ENCODE results near the gene ZNF101. TPM values are rescaled to one million over a fixed set of nuclear protein-coding genes. Genes with fewer than 3 reads are reported as not detected.

Gene ZNF101
- total and polyA plus RNA-seq, 2 of the 4 experiments (the other 2 are of a cell fraction): 2.8 to 7.3 TPM

GRCh38 chr19:19721896-19722295 is 53.3 kb downstream of the ZNF101 start:
- in situ Hi-C loops (cut with MboI; ENCODE audit: low sequenced_read_pairs) (no loop called here), intact Hi-C loops (cut with micrococcal nuclease) (no loop called here), dilution Hi-C loops (cut with HindIII; ENCODE audit: low sequenced_read_pairs, unreplicated experiment) (no loop called here)
- Histone ChIP-seq H3K27me3 (ENCODE audit: control insufficient read depth, insufficient read depth, low read length) (no peaks in the 10 kb centered on the region), H2BK20ac (ENCODE audit: low read depth, low read length) (no peak overlapping the region), H3K4me2 (ENCODE audit: low read depth, low read length) (no peak overlapping the region), H2BK15ac (ENCODE audit: low read depth, low read length) (no peak overlapping the region), H3K56ac (ENCODE audit: extremely low read depth, insufficient read depth, low read length) (no peak overlapping the region), H2AK9ac (replicated peaks; ENCODE audit: low read depth, low read length, poor library complexity) (no peak overlapping the region), H2AFZ (replicated peaks; ENCODE audit: low read length, poor library complexity) (no peak overlapping the region), H3K36me3 (ENCODE audit: control insufficient read depth, insufficient read depth, low read length) (peaks cover 7% of the 10 kb centered on the region; the same call in 1 of the 2 replicates), H4K8ac (ENCODE audit: low read depth in 2 of 2, low read length in 2 of 2) (no peak overlapping the region), H3K18ac (ENCODE audit: low read depth, low read length) (no peak overlapping the region), H2BK120ac (ENCODE audit: low read depth, low read length) (no peak overlapping the region), H2AK5ac (ENCODE audit: low read depth, low read length) (no peak overlapping the region), H3K79me1 (ENCODE audit: low read depth in 1 of 2, low read length in 2 of 2) (peaks cover 1 to 7% of the 10 kb centered on the region in 2 experiments; a peak in 3 of 4 replicates), H4K91ac (ENCODE audit: insufficient read depth, low read depth, low read length) (no peak overlapping the region), H3K4ac (ENCODE audit: low read depth, low read length) (no peak overlapping the region), H3K27ac (ENCODE audit: insufficient read depth, low read length) (no peak overlapping the region), H3K14ac (replicated peaks; ENCODE audit: low read depth, low read length) (no peak overlapping the region), H3K4me1 (ENCODE audit: control insufficient read depth, insufficient read depth, low read length) (no peaks in the 10 kb centered on the region), H3K4me3 (ENCODE audit: insufficient read depth, low read depth, low read length) (no peak overlapping the region), H3K23ac (ENCODE audit: low read depth, low read length) (no peak overlapping the region), H4K5ac (ENCODE audit: low read depth, low read length) (no peak overlapping the region), H3K9me1 (ENCODE audit: insufficient read depth, low read length) (no peaks in the 10 kb centered on the region), H2BK5ac (ENCODE audit: low read depth, low read length, poor library complexity, severe bottlenecking) (no peak overlapping the region), H3K9me3 (ENCODE audit: control insufficient read depth, insufficient read depth, low read length) (peaks cover 44% of the 10 kb centered on the region), H3K9ac (ENCODE audit: low read depth, low read length) (no peak overlapping the region), H4K20me1 (ENCODE audit: insufficient read depth, low read length) (no peaks in the 10 kb centered on the region)
- TF ChIP-seq CHD1 (IDR thresholded peaks at IDR 0.05; ENCODE audit: low read depth, low read length) (no peak), USF2 (IDR thresholded peaks at IDR 0.05; ENCODE audit: low read depth, low read length) (no peak), CTCF (conservative IDR thresholded peaks at IDR 0.05; ENCODE audit: low read depth, low read length) (no peak), RAD21 (IDR thresholded peaks at IDR 0.05; ENCODE audit: low read length) (no peak), POLR2A (IDR thresholded peaks at IDR 0.05; ENCODE audit: low read depth, low read length) (no peak), NFE2L2 (IDR thresholded peaks at IDR 0.05; ENCODE audit: low read depth, low read length) (no peak), MAZ (IDR thresholded peaks at IDR 0.05; ENCODE audit: borderline replicate concordance, low read depth, low read length) (no peak), FOS (IDR thresholded peaks at IDR 0.05; ENCODE audit: low read depth, low read length) (no peak)
- no CpG with 5 or more reads among the region's 2 CpGs for WGBS, 2 experiments (ENCODE audit: extremely low coverage in 2 of 2, insufficient read length in 1 of 2)
- no peak for ATAC-seq (ENCODE audit: low read depth)
- DNase-seq: no peak
- ChIA-PET POLR2A (ENCODE audit: unreplicated experiment) (no interaction called here), CTCF (no interaction called here)
- no TSS peak for BruUV-seq (replicated peaks)
